H1 (cell line): ENCODE measurements around the gene DHRS3. TPM values are rescaled to one million over a fixed set of nuclear protein-coding genes. Genes with fewer than 3 reads are reported as not detected.

Experiments
- CEBPB ChIP-seq: IDR thresholded peaks from 2 replicates; pipeline ENCODE4 v1.6.1; 2012; ENCODE audit warnings: low read depth, low read length
- CTCF ChIP-seq, 3 experiments: IDR thresholded peaks; 1 replicate in 2 of 3; 2 replicates in 1 of 3; pipeline versions ENCODE4 v1.5.1 to v1.6.1; 2011; ENCODE audit warnings: low read length in 3 of 3, mild to moderate bottlenecking in 3 of 3, inconsistent platforms in 2 of 3, low read depth in 1 of 3, moderate library complexity in 1 of 3; ENCODE audit not compliant: insufficient read depth in 1 of 3; ENCODE audit errors: control extremely low read depth in 1 of 3
- FOSL1 ChIP-seq: IDR thresholded peaks from 2 replicates; pipeline ENCODE4 v1.6.1; 2011; ENCODE audit warnings: mild to moderate bottlenecking, low read depth, low read length, moderate library complexity; ENCODE audit not compliant: insufficient read depth
- NRF1 ChIP-seq: IDR thresholded peaks from 2 replicates; pipeline ENCODE4 v1.6.1; 2011; ENCODE audit warnings: mild to moderate bottlenecking, low read depth, low read length, improper control_type of control experiment
- RFX5 ChIP-seq: IDR thresholded peaks from 2 replicates; pipeline ENCODE4 v1.6.1; 2011; ENCODE audit warnings: low read depth, low read length, improper control_type of control experiment, borderline replicate concordance
- RXRA ChIP-seq: IDR thresholded peaks from 2 replicates; pipeline ENCODE4 v1.6.1; 2011; ENCODE audit warnings: low read depth, mild to moderate bottlenecking, low read length, moderate library complexity; ENCODE audit not compliant: insufficient read depth
- SP4 ChIP-seq: IDR thresholded peaks from 2 replicates; pipeline ENCODE4 v1.6.1; 2012; ENCODE audit warnings: low read length, inconsistent platforms
- SRF ChIP-seq: IDR thresholded peaks from 2 replicates; pipeline ENCODE4 v1.6.1; 2011; ENCODE audit warnings: mild to moderate bottlenecking, low read depth, low read length, moderate library complexity
- polyA plus RNA-seq, 7 experiments: library from polyadenylated mRNA; depleted of rRNA in 3 of 7; stranded (reverse) in 5 of 7; unstranded in 2 of 7; fragments of >200 nt in 5 of 7; fragments of 200-250 nt in 2 of 7; gene quantifications; 1 replicate in 5 of 7; 2 replicates in 1 of 7; 4 replicates in 1 of 7; pipeline versions ENCODE4 v1.2.1 to v1.2.3, GENCODE V29; 2011 to 2013; ENCODE audit warnings: missing spikeins in 2 of 7, mixed read lengths in 2 of 7
- total RNA-seq: library from RNA; stranded (reverse); fragmentation: NEBNext Ultra II Directional; extraction: Animal tissue kit (Norgen Biotek cat#: 25700); gene quantifications from 2 replicates; pipeline ENCODE4 v1.2.1, GENCODE V29; 2021
- TF ChIP-seq, protein P1 (sequence below): IDR thresholded peaks from 2 replicates; pipeline ENCODE4 v1.6.1; 2012; ENCODE audit warnings: inconsistent platforms

The DHRS3 gene
- total and polyA plus RNA-seq, 2 of the 8 experiments (the other 6 are each of a cell fraction or from before 2014, with no cell fraction given) = 32.5 to 36.4 TPM

- TF ChIP-seq CTCF (IDR thresholded peaks at IDR 0.05; ENCODE audit: control extremely low read depth in 1 of 3, insufficient read depth in 1 of 3, low read depth in 1 of 3, low read length in 3 of 3) (no peak), FOSL1 (no peak), CEBPB (no peak), SP4 (no peak), SRF (no peak), NRF1 (no peak), RXRA (no peak), RFX5 (no peak)
- TF ChIP-seq, protein P1, sequence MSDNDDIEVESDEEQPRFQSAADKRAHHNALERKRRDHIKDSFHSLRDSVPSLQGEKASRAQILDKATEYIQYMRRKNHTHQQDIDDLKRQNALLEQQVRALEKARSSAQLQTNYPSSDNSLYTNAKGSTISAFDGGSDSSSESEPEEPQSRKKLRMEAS = no peak
Measured at GRCh38 chr1:12643785-12644184, 25.8 kb upstream of the DHRS3 start, which contains the start of gene AADACL4 (continued).
